Memory B cell (primary cell): Measurements from ENCODE around the gene TRIP13.
"Not testable (repeated sequence)": the region's sequence is repeated elsewhere in the genome, so short reads cannot be mapped to it uniquely, and the experiment has no call there.

Experiments
- ATAC-seq: fragments of 150-1000 bp; cut with Tn5 transposase; 2 replicates; pipeline ENCODE4 v1.10.0; 2021; ENCODE audit warnings: low read depth, mild to moderate bottlenecking, moderate library complexity
- DNase-seq, 2 donors: peaks; one replicate each; pipeline ENCODE4 v3.0.0; 2022; ENCODE audit warnings: low spot score in 2 of 2
- H3K27ac Mint-ChIP-seq: one replicate; pipeline ENCODE4 v1.8.0; 2022; ENCODE audit warnings: mild to moderate bottlenecking, moderate library complexity, mixed read lengths
- H3K27me3 Mint-ChIP-seq: one replicate; pipeline ENCODE4 v1.8.0; 2022; ENCODE audit warnings: mixed read lengths
- H3K36me3 Mint-ChIP-seq: one replicate; pipeline ENCODE4 v1.8.0; 2022; ENCODE audit warnings: mild to moderate bottlenecking, mixed read lengths
- H3K4me1 Mint-ChIP-seq: one replicate; pipeline ENCODE4 v1.8.0; 2022; ENCODE audit warnings: mixed read lengths
- H3K4me3 Mint-ChIP-seq: one replicate; pipeline ENCODE4 v1.8.0; 2022; ENCODE audit warnings: mild to moderate bottlenecking, moderate library complexity, mixed read lengths
- H3K9me3 Mint-ChIP-seq: one replicate; pipeline ENCODE4 v1.8.0; 2022; ENCODE audit warnings: mixed read lengths

TRIP13 gene

DNA sequence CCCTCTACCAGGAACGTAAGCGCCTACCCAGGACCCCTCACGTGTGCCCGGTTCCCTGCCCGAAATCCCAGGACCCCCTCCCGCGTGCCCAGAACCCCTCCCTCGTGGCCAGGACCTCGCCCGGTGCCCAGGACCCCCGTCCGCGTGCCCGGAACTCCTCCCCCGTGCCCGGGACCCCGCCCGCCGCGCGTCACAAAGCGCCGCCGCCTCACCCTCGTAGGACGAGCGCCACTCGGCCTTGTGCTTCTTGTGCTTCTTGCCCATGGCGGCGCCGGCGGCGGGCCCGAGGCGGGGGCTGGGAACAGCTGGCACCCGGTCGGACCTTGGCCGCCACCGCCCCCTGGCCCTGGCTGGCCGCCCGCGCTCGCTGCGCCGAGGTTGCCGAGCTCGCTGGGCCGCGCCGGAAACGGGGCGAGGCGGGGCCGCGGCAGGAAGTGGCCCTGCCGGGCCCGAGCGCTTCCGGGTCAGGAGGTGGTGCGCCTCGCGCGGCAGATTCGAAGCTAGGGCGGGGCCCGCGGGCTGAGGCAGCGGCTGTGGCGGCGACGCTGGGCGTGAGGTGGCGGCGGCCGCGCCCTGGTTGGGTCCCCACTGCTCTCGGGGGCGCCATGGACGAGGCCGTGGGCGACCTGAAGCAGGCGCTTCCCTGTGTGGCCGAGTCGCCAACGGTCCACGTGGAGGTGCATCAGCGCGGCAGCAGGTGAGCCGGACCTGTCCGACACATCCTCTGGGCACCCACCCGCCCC lies at the start of gene TRIP13, which contains the start of gene BRD9:
Gene TRIP13 (plus strand): TSS at position 491 of the 743 bp plus-strand sequence. CDS start 115 bp downstream, at position 606.
Gene BRD9 (minus strand): TSS at position 408 of the 743 bp plus-strand sequence. CDS start 144 bp downstream, at position 264.
- Mint-ChIP-seq H3K4me1 (peaks cover 4% of the 10 kb centered on the region), H3K27me3 (no peaks in the 10 kb centered on the region), H3K36me3 (peaks cover 11% of the 10 kb centered on the region), H3K4me3 (peak within 1 kb of the TSS; percentile 82), H3K27ac (peak within 1 kb of the TSS; percentile 64), H3K9me3 (no peaks in the 10 kb centered on the region)
- ATAC-seq (peak; percentile 99), DNase-seq (peak; percentile 79 to 88)

DNA sequence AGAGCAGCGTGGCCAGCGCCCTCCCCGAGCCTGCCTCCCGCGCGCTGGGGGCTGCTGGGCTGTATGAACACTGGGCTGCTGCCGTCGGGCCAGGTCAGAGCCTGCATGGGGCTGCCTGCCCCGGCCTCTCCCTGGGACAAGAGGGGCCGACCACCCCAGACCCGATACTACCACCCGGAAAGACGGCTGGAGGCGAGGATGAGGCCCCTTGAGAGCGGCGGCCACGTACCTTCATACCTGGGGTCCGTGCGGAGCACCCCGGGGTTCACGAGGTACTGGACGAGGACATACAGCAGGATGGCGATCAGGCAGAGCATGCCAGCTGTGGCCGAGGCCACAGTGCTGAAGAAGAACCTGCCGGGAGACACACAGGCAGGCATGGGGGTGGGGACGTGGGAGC lies 49.3 kb upstream of the TRIP13 start:
- not testable (repeated sequence) for H3K27ac Mint-ChIP-seq, DNase-seq, H3K36me3 Mint-ChIP-seq, H3K4me1 Mint-ChIP-seq, ATAC-seq, H3K4me3 Mint-ChIP-seq, H3K9me3 Mint-ChIP-seq
- H3K27me3 Mint-ChIP-seq = peaks cover 11% of the 10 kb centered on the region

DNA sequence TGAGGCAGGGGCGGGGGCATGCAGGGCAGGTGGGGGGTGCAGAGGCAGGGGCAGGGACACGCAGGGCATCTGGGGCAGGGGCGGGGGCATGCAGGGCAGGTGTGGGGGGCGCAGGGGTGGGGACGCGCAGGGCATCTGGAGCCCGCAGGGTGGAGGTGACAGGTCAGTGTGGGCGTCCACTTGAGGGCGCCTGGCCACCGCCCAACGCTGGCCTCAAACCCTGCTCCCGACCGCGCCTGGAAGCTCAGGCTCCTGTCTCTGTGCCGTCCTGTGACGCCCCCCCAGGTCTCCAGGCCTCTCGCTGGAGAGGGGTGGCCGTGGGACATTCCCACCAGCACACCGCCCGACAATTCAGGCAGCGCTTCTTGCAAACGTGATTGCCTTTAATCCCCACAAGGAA lies 48.8 kb upstream of the TRIP13 start:
- H3K27me3 Mint-ChIP-seq = peaks cover 11% of the 10 kb centered on the region
- H3K36me3 Mint-ChIP-seq, H3K4me3 Mint-ChIP-seq, DNase-seq, H3K4me1 Mint-ChIP-seq, H3K9me3 Mint-ChIP-seq, ATAC-seq, H3K27ac Mint-ChIP-seq: not testable (repeated sequence)

DNA sequence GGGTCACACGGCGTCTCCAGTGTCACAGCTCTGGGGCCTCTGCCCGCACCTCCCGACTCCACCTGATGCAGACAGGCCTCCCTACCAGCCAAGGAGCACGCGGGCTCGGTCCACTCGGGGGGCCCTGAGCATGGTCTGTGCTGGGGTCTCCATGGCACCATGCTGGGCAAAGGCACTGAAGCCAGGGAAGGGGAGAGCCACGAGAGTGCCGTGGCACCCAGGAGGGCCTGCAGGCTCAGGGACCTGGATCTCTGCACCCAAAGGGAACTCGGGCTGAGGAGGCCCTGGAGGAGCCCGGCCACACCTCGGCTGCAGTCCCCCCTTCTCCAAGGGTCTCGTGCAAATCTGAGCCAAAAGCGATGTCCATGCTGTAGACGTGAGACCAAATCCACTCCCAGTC lies 48.3 kb upstream of the TRIP13 start:
- H3K27me3 Mint-ChIP-seq = peaks cover 11% of the 10 kb centered on the region
- not testable (repeated sequence) for ATAC-seq, H3K27ac Mint-ChIP-seq, H3K4me1 Mint-ChIP-seq, H3K36me3 Mint-ChIP-seq, H3K9me3 Mint-ChIP-seq, DNase-seq, H3K4me3 Mint-ChIP-seq

GRCh38 chr5:845031-845675 lies 47.5 kb upstream of the TRIP13 start:
- not testable (repeated sequence) for DNase-seq, H3K36me3 Mint-ChIP-seq, H3K27ac Mint-ChIP-seq, H3K4me3 Mint-ChIP-seq, H3K9me3 Mint-ChIP-seq, H3K4me1 Mint-ChIP-seq, ATAC-seq
- H3K27me3 Mint-ChIP-seq = peaks cover 11% of the 10 kb centered on the region

- not testable (repeated sequence) for DNase-seq, H3K9me3 Mint-ChIP-seq, H3K4me3 Mint-ChIP-seq, H3K27ac Mint-ChIP-seq, ATAC-seq, H3K4me1 Mint-ChIP-seq, H3K36me3 Mint-ChIP-seq
- peaks cover 11% of the 10 kb centered on the region for H3K27me3 Mint-ChIP-seq
These were observed 46.7 kb upstream of the TRIP13 start for GRCh38 chr5:845676-846601.

DNA sequence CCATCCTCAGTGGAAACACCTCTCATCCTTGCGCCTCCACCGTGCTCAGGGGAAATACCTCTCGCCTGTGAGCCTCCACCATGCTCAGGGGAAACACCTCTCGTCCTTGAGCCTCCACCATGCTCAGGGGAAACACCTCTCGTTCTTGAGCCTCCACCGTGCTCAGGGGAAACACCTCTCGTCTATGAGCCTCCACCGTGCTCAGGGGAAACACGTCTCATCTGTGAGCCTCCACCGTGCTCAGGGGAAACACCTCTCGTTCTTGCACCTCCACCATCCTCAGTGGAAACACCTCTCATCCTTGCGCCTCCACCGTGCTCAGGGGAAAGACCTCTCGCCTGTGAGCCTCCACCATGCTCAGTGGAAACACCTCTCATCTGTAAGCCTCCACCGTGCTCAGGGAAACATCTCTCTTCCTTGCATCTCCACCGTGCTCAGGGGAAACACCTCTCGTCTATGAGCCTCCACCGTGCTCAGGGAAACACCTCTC lies 46.0 kb upstream of the TRIP13 start:
- not testable (repeated sequence) for H3K27ac Mint-ChIP-seq, ATAC-seq, H3K4me3 Mint-ChIP-seq, H3K9me3 Mint-ChIP-seq, DNase-seq, H3K27me3 Mint-ChIP-seq, H3K36me3 Mint-ChIP-seq, H3K4me1 Mint-ChIP-seq

- H3K4me3 Mint-ChIP-seq, H3K9me3 Mint-ChIP-seq, H3K4me1 Mint-ChIP-seq, H3K27ac Mint-ChIP-seq, DNase-seq, H3K36me3 Mint-ChIP-seq, ATAC-seq: not testable (repeated sequence)
- peaks cover 13% of the 10 kb centered on the region for H3K27me3 Mint-ChIP-seq
These were observed 45.5 kb upstream of the TRIP13 start for GRCh38 chr5:847212-847611.

- H3K4me1 Mint-ChIP-seq, DNase-seq, H3K4me3 Mint-ChIP-seq, H3K9me3 Mint-ChIP-seq, H3K27ac Mint-ChIP-seq, ATAC-seq, H3K36me3 Mint-ChIP-seq: not testable (repeated sequence)
- peaks cover 15% of the 10 kb centered on the region for H3K27me3 Mint-ChIP-seq
These were observed 44.9 kb upstream of the TRIP13 start for GRCh38 chr5:847736-848135.

DNA sequence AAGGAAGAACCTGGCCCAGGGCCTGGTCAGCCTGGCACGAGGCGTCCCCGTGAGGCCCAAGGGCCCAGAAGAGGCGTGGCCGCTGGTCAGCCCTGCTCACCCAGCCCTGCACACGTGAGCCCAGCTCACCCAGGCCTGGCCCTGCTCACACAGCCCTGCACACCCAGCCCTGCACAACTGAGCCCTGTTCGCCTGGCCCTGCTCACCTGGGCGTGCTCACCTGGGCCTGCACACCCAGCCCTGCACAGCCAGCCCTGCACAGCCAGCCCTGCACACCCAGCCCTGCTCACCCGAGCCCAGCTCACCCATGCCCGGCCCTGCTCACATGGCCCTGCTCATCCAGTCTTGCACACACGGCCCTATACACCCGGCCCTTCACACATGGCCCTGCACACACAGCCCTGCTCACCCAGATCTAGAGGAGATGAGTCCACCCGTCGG lies 44.0 kb upstream of the TRIP13 start:
- ATAC-seq (no peak), DNase-seq (no peak)
- Mint-ChIP-seq H3K36me3 (no peaks in the 10 kb centered on the region), H3K27ac (no peak overlapping the region), H3K27me3 (peaks cover 13% of the 10 kb centered on the region), H3K4me3 (no peak overlapping the region), H3K4me1 (peaks cover 7% of the 10 kb centered on the region), H3K9me3 (no peaks in the 10 kb centered on the region)

- no peak for DNase-seq
- peaks cover 7% of the 10 kb centered on the region for H3K4me1 Mint-ChIP-seq
- no peak overlapping the region for H3K4me3 Mint-ChIP-seq
- ATAC-seq = no peak
- H3K36me3 Mint-ChIP-seq = no peaks in the 10 kb centered on the region
- H3K27me3 Mint-ChIP-seq = peaks cover 13% of the 10 kb centered on the region
- H3K9me3 Mint-ChIP-seq = no peaks in the 10 kb centered on the region
- H3K27ac Mint-ChIP-seq = no peak overlapping the region
These were observed 42.9 kb upstream of the TRIP13 start for GRCh38 chr5:849651-850301.

GRCh38 chr5:850511-851006 lies 42.1 kb upstream of the TRIP13 start, which contains the start of gene ZDHHC11:
Gene ZDHHC11, minus strand, starts transcription at chr5:850986. Its CDS starts 384 bp downstream, at chr5:850602.
- peaks cover 13% of the 10 kb centered on the region for H3K27me3 Mint-ChIP-seq
- no peak for ATAC-seq
- DNase-seq = no peak
- H3K36me3 Mint-ChIP-seq = no peaks in the 10 kb centered on the region
- no peak within 1 kb of the TSS for H3K27ac Mint-ChIP-seq
- H3K9me3 Mint-ChIP-seq = no peaks in the 10 kb centered on the region
- H3K4me3 Mint-ChIP-seq = no peak within 1 kb of the TSS
- peaks cover 7% of the 10 kb centered on the region for H3K4me1 Mint-ChIP-seq

DNA sequence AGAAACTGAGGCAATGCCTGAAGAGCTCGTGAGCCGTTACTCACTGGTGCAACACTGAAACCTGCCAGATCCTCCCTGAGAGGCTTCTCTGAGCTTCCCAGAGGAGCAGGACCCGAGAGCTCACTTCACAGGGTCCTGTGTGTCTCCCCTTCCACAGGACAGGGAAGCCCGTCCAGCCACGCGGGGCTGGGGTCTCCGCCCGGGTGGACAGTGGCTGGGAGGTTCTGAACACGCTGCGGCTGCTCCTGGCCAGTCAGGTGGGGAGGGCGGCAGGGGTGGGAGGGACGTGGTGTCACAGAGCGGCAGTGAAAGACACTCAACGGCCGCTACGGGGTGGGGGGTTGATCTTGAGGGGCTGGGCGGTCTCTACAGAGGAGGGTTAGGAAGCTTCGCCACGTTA lies 41.6 kb upstream of the TRIP13 start:
- Mint-ChIP-seq H3K4me1 (peaks cover 7% of the 10 kb centered on the region), H3K4me3 (no peak overlapping the region), H3K9me3 (no peaks in the 10 kb centered on the region), H3K27me3 (peaks cover 13% of the 10 kb centered on the region), H3K27ac (no peak overlapping the region), H3K36me3 (no peaks in the 10 kb centered on the region)
- DNase-seq = no peak
- no peak for ATAC-seq
